GM10847 (cell line): Measurements from ENCODE around the gene CCSER1.

Experiments
- POLR2A ChIP-seq: IDR thresholded peaks from 2 replicates; pipeline ENCODE4 v1.6.1; 2011; ENCODE audit not compliant: insufficient read length; ENCODE audit errors: extremely low read depth

Gene CCSER1

GRCh38 chr4:90163872-90164271, 36.7 kb downstream of the CCSER1 start:
- TF ChIP-seq POLR2A = no peak

DNA sequence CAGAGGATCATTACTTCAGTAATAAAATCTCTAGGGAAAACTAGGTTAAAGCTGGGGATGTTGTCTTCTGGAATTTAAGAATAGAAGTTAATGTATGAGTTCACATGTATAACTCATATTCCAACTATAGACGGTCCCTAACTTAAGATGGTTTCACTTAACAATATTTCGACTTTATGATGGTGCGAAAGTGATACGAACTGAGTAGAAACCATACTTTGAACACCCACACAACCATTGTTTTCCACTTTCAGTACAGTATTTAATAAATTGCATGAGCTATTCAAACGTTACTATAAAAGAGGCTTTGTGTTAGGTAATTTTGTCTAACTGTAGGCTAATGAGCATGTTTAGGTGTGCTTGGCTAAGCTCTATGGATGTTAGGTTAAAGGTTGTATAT, 38.7 kb downstream of the CCSER1 start:
- TF ChIP-seq POLR2A = no peak

DNA sequence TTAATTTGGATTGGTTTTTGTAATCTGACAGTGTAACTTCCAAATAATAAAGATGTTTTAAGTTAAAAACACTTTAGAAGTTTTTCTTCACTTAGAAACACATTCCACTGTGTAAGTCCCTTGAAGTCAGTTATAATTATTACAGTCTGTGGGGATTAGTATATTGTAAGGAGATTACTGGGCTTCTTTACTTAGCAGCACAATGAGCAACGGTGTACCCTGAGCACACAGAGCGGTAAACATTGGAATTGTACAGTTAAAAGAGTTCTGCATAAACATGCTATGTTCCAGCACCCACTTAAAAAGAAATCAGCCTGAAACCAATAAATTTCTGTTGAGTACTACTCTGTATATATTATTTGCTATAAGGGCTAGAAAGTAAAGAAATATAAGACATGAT, 44.3 kb downstream of the CCSER1 start:
- no peak for TF ChIP-seq POLR2A

- TF ChIP-seq POLR2A = no peak
Observed at GRCh38 chr4:90174621-90175023, 47.4 kb downstream of the CCSER1 start.

DNA sequence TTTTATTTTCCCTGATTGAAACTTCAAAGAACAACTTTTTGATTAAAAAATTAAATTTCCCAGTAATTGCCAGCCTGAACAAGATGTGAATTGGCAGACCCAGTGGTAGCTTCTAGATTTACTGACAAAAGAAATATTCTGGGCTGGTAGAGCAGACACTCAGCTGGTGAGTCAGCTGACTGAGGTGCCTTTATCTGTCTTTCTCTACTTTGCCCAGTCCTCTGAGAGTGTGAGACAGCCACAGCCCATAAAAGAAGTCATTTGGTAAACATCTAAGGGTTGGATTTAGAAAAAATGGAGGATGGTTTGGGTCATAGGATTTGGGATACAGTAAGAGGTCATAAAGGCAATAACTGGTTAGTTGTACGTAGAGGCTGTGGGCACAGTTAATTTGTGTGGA, 54.5 kb downstream of the CCSER1 start:
- TF ChIP-seq POLR2A = no peak

DNA sequence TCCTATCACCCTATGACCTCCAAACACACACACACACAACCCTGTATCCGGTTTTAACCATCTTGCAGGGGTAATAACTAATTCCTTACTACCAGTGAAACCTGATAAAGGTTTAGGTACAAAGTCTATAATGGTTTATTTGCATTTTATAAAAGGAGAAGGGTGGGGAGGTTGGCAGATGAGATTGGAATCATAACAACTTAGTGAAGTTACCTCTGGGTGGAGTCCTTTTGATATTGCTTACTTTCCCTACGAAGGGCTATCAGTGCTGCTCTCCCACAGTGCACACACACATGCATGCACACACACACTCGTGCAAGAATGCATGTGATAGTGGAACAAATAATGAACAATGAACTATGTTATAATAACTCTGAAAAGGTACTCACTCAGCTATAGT, 56.1 kb downstream of the CCSER1 start:
- TF ChIP-seq POLR2A = no peak

DNA sequence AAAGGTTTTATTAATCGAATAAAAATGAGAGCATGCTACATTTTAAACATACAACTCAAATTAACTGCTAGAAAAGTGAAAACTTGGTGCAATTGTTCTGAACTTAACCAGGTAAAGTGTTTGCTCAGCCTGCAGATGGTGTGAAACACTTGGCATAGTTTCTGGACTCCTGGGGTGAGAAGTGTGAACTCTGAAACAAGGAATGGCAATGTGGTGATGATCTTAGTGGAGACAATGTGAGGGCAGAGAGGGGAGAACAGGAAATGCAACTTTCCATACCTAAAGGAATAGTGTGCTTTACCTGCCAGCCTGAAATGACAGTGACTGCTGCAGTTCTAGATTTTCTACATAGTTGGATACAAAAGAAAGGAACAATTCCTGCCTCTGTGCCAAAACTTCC, 57.4 kb downstream of the CCSER1 start:
- no peak for TF ChIP-seq POLR2A

- no peak for TF ChIP-seq POLR2A
Observed at GRCh38 chr4:90185416-90185815, 58.2 kb downstream of the CCSER1 start.

DNA sequence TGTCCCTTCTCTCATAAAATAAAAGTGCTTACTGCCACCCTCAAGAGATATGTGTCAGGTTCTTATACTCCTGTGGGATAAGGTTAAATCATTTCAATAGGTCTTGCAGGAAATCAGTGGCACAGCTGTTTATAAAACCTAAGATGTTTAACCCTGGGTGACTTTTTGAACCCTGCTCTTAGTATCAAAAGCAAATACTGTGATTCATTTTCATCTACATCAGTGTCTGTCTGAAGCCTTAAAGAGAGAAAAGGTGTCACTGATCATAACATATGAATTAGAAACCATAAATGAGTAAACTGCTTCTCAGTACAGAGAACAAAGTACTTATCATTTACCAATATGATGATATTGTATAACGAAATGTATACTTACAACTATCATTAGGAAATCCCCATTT, 59.0 kb downstream of the CCSER1 start:
- no peak for TF ChIP-seq POLR2A

DNA sequence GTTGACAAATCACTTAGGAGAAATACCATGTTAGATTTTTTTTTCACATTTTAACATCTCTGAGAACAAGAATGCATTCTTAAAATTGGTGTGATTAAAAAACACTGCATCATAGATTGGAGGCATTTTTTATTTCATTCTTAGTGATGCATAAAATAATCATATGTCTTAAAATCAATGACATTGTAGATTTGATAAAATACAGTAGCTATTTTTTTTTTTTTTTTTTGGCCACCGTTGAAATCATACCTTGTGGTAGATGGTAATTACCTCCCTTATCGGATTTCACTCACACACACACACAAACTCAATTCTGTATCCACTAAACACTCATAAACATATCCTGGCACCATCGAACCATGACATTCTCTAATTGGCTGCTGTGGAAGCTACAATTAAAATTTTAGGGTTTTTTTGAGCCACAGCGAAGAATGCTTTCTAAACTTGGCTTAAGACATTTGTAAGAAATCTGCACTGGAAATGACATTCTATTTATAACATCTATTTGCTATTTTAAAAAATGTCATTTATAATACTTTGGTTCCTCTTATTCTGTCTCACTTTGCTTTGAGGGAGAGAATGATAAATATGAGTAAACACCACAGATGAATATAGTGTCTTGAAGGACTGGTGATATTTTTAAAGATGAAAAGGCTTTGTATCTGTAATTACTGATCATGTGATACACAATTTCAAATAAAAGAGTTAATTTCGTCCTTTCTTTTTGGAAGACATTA, 60.1 kb downstream of the CCSER1 start:
- TF ChIP-seq POLR2A = no peak

- no peak for TF ChIP-seq POLR2A
Observed at GRCh38 chr4:90189178-90189577, 62.0 kb downstream of the CCSER1 start.

DNA sequence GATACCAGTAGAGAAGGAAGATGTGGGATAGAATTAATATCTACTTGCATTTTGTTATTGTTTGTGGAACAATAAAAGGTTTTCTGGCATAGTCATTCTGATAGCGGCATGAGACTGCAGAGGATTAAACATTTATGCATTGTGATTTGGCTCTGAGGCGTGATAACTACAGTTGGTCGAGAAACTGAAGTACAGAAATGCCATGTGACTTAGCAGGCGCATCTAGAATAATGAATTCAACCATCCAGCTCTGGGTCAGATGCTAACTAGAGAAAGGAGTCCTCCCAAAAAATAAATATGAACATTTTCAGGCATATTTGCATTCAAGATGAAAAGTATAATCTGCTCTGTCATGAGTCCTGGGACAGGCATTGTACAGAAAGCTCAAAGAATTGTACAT, 62.8 kb downstream of the CCSER1 start:
- no peak for TF ChIP-seq POLR2A

DNA sequence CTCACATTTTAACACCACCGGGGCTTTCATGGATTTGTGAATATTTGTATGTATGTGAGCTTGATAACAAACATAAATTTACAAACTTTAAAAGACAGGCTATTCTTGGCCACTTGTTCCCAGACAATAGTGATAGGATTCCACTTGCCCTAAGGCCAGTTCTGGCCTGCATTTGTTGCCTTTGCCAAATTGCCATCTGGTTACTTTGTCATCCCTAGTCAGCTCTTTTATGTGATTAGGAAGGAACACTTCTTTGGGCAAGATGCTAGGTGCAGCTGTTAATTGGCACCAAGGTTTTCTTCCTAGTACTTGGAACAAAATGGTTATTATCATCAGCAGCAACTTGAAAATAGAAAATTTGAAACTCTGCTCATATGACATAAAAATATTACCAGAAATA, 63.3 kb downstream of the CCSER1 start:
- no peak for TF ChIP-seq POLR2A

- TF ChIP-seq POLR2A = no peak
Observed at GRCh38 chr4:90198086-90198847, 71.1 kb downstream of the CCSER1 start.

DNA sequence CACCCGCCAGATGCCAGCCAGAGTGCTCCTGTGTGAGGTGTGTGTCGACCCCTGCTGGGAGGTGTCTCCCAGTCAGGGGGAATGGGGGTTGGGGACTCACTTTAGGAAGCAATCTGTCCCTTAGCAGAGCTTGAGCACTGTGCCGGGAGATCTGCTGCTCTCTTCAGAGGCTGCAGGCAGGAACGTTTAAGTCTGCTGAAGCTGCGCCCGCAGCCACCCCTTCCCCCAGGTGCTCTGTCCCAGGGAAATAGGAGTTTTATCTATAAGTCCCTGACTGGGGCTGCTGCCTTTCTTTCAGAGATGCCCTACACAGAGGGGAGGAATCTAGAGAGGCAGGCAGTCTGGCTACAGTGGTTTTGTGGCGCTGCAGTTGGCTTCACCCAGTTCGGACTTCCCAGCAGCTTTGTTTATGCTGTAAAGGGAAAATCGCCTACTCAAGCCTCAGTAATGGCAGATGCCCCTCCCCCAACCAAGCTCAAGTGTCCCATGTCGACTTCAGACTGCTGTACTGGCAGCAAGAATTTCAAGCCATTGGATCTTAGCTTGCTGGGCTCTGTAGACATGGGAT, 80.8 kb downstream of the CCSER1 start:
- no peak for TF ChIP-seq POLR2A

DNA sequence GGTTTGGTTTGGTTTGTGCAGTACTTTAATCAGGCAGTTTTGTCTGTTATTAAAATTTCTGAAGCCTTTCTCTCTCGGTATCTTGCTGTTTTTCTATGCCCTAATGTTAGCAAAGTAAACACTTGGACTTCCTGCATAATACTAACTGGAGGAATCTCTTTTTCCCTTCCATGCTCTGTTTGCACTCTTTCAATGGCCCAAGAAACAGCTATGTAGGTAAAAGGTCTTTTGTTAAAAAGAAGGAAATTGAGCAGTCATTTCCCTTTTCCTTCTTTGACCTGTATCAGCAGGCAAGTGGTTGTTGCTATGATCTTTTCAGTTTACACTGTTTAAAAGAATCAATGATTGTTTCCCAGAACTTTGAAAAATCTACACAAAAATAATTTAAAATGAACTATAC, 82.7 kb downstream of the CCSER1 start:
- TF ChIP-seq POLR2A = no peak
